ENCODE data around the gene RPL35. TPM values are rescaled to one million over a fixed set of nuclear protein-coding genes. Genes with fewer than 3 reads are reported as not detected.

The RPL35 gene
- total and polyA plus RNA-seq, 2 donors from 2014 or later = 910 to 2,355 TPM

DNA sequence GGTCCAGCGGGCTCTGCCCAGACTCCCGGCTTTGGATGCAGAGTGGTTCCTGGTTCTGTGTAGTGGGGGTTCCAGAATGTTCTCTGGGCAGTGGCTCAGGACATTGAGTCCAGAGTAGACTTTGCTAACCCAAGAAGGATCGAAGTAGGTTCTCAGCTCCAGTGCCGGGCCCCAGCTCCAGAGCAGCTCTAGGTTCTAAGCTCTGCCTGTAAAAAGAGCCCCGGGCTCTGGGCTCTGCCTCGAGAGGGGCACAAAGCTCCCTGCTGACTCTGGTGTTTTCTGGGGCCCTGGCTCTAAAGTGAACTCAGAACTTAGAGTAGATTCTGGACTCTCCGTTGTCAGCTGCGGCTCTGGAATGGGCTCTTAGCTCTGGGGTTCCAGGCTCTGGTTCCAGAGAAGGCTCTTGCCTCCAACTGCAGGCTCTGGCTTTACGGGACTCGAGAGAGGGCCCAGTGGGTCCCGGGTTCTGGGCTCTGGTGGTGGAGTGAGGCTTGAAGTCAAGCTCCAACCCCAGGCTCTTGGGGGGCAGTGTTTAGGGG lies 8.1 kb downstream of the RPL35 start:
- Histone ChIP-seq H3K9ac (ENCODE audit: low read length in 3 of 3) (peak overlapping the region in 1 of 3 donors; percentile 37), H3K27me3 (ENCODE audit: control insufficient read depth, insufficient read depth, low read length) (no peaks in the 10 kb centered on the region), H3K36me3 (ENCODE audit: control insufficient read depth in 2 of 3, insufficient read depth in 3 of 3, low read length in 3 of 3) (peaks cover 0 to 13% (median 8%) of the 10 kb centered on the region in 3 donors), H3K4me1 (ENCODE audit: control insufficient read depth in 2 of 3, insufficient read depth in 2 of 3, low read depth in 1 of 3, low read length in 3 of 3) (peaks cover 0 to 10% (median 0%) of the 10 kb centered on the region in 3 donors), H3K9me3 (ENCODE audit: control insufficient read depth in 2 of 3, insufficient read depth in 1 of 3, low read length in 3 of 3) (no peaks in the 10 kb centered on the region), H3K27ac (ENCODE audit: low read depth in 2 of 2, low read length in 2 of 2) (no peak overlapping the region), H3K4me3 (ENCODE audit: low read length in 3 of 3) (peak overlapping the region in 1 of 3 donors; percentile 43)
- no peak for FAIRE-seq
- TF ChIP-seq, protein P1, sequence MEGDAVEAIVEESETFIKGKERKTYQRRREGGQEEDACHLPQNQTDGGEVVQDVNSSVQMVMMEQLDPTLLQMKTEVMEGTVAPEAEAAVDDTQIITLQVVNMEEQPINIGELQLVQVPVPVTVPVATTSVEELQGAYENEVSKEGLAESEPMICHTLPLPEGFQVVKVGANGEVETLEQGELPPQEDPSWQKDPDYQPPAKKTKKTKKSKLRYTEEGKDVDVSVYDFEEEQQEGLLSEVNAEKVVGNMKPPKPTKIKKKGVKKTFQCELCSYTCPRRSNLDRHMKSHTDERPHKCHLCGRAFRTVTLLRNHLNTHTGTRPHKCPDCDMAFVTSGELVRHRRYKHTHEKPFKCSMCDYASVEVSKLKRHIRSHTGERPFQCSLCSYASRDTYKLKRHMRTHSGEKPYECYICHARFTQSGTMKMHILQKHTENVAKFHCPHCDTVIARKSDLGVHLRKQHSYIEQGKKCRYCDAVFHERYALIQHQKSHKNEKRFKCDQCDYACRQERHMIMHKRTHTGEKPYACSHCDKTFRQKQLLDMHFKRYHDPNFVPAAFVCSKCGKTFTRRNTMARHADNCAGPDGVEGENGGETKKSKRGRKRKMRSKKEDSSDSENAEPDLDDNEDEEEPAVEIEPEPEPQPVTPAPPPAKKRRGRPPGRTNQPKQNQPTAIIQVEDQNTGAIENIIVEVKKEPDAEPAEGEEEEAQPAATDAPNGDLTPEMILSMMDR (IDR thresholded peaks at IDR 0.05; ENCODE audit: borderline replicate concordance, extremely low read depth, insufficient read depth) = no peak
- no peak for DNase-seq
- intact Hi-C loops (cut with DNase I) = loop anchor here (5.0 kb wide), 1 partner anchor 76 kb away; the partner anchor contains the start of gene OLFML2A

DNA sequence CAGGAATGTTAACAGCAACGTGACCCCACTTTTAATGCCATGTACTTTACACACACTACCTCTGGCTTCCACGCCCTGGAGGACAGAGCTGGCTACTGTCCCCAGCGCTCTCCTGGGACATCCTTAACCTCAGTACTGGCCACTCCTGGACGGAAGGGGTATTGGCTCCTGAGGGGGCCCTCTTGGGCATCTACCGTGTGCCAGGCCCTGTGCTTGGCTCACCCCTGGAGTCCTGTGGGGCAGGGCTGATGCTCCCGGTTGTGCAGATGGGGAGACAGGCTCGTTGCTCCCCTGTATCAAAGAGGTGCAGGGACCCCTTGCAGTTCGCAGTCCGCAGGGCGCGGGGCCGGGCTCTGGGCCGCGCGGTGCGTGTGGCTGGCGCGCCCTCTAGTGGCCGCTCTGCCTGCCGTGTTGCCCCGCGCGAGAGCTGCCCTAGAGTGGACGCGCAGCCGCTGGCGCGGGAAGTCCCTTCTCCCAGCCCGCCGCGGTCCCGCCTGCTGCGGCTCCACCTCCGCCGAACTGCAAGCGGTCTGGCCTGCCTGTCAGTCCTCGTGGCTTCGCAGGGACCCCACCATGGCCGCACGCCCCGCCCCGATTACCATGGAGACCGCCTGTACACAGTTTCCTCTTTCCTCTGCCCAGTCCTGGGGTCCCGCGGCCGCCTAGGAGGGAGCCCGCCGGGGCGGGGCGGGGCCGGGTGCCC lies 8.8 kb downstream of the RPL35 start, which contains the start of gene WDR38:
Gene WDR38, plus strand, starts transcription at position 632 of the 703 bp plus-strand sequence. CDS start 72 bp downstream, outside the sequence.
- Histone ChIP-seq H3K9ac (ENCODE audit: low read length in 3 of 3) (peak within 1 kb of the TSS in 1 of 3 donors; percentile 37), H3K27me3 (ENCODE audit: control insufficient read depth, insufficient read depth, low read length) (no peaks in the 10 kb centered on the region), H3K36me3 (ENCODE audit: control insufficient read depth in 2 of 3, insufficient read depth in 3 of 3, low read length in 3 of 3) (peaks cover 0 to 9% (median 4%) of the 10 kb centered on the region in 3 donors), H3K4me3 (ENCODE audit: low read length in 3 of 3) (peak within 1 kb of the TSS in 2 of 3 donors; percentile 33 to 43), H3K4me1 (ENCODE audit: control insufficient read depth in 2 of 3, insufficient read depth in 2 of 3, low read depth in 1 of 3, low read length in 3 of 3) (peaks cover 0 to 10% (median 0%) of the 10 kb centered on the region in 3 donors), H3K9me3 (ENCODE audit: control insufficient read depth in 2 of 3, insufficient read depth in 1 of 3, low read length in 3 of 3) (no peaks in the 10 kb centered on the region), H3K27ac (ENCODE audit: low read depth in 2 of 2, low read length in 2 of 2) (no peak within 1 kb of the TSS)
- TF ChIP-seq, protein P1 (IDR thresholded peaks at IDR 0.05; ENCODE audit: borderline replicate concordance, extremely low read depth, insufficient read depth) = peak; percentile 94
- intact Hi-C loops (cut with DNase I) = loop anchor here (5.0 kb wide), 1 partner anchor 76 kb away; the partner anchor contains the start of gene OLFML2A
- FAIRE-seq = no peak
- peak; percentile 75 to 91 (median 83) for DNase-seq

DNA sequence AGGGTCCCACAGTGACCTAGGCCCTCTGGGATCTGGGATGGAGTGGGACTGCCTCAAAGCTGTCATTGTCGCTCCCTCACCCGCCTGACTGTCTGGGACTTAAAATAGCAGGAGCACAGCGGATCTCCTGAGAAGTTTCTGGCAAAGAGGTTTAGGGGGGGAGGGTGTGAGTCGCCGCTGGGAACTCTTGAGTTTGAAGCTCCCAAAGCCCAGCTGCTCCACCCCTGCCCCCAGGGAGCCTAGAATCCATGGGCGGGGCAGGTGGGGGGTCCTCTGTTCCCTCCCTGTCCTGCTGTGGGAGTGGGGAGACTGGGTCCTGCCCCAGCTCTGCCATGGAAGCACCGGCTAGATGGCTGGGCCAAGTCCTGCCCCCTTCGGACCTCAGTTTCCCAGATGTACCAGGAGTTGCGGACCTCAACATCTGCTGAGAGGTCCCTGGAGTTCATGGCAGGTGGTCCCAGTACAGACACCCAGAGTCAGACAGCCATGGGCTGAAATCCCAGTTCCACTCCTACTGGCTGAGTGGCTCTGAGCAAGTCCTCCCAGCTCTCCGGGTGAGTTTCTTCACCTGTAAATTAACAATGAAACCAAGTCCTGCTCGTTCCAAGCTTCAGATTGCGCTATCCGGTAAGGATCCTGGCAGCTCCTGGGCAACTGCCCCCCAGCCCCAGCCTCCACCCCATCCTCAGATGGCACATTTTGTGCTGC lies 9.5 kb downstream of the RPL35 start:
- H3K9ac ChIP-seq (ENCODE audit: low read length in 3 of 3) = peak overlapping the region in 1 of 3 donors; percentile 37
- H3K4me1 ChIP-seq (ENCODE audit: control insufficient read depth in 2 of 3, insufficient read depth in 2 of 3, low read depth in 1 of 3, low read length in 3 of 3) = peaks cover 0 to 10% (median 0%) of the 10 kb centered on the region in 3 donors
- no peak for FAIRE-seq
- no peaks in the 10 kb centered on the region for H3K27me3 ChIP-seq (ENCODE audit: control insufficient read depth, insufficient read depth, low read length)
- TF ChIP-seq, protein P1 (IDR thresholded peaks at IDR 0.05; ENCODE audit: borderline replicate concordance, extremely low read depth, insufficient read depth) = no peak
- no peaks in the 10 kb centered on the region for H3K9me3 ChIP-seq (ENCODE audit: control insufficient read depth in 2 of 3, insufficient read depth in 1 of 3, low read length in 3 of 3)
- DNase-seq = no peak
- intact Hi-C loops (cut with DNase I) = loop anchor here (5.0 kb wide), 1 partner anchor 75 kb away; the partner anchor contains the start of gene OLFML2A
- peaks cover 0 to 5% (median under 1%) of the 10 kb centered on the region in 3 donors for H3K36me3 ChIP-seq (ENCODE audit: control insufficient read depth in 2 of 3, insufficient read depth in 3 of 3, low read length in 3 of 3)
- H3K4me3 ChIP-seq (ENCODE audit: low read length in 3 of 3) = peak overlapping the region in 2 of 3 donors; percentile 33 to 43
- no peak overlapping the region for H3K27ac ChIP-seq (ENCODE audit: low read depth in 2 of 2, low read length in 2 of 2)
